GM10266 (cell line): ENCODE results near the gene C1orf174.

Experiments used
- DNase-seq: peaks from one replicate; pipeline ENCODE4 v3.0.0; 2012; ENCODE audit errors: extremely low spot score
- TF ChIP-seq, protein P1 (sequence below): IDR thresholded peaks from 2 replicates; pipeline ENCODE4 v1.5.1; 2012; ENCODE audit warnings: mild to moderate bottlenecking, low read depth; ENCODE audit not compliant: control insufficient read depth, insufficient read depth; ENCODE audit errors: missing control alignments

The C1orf174 gene

DNA sequence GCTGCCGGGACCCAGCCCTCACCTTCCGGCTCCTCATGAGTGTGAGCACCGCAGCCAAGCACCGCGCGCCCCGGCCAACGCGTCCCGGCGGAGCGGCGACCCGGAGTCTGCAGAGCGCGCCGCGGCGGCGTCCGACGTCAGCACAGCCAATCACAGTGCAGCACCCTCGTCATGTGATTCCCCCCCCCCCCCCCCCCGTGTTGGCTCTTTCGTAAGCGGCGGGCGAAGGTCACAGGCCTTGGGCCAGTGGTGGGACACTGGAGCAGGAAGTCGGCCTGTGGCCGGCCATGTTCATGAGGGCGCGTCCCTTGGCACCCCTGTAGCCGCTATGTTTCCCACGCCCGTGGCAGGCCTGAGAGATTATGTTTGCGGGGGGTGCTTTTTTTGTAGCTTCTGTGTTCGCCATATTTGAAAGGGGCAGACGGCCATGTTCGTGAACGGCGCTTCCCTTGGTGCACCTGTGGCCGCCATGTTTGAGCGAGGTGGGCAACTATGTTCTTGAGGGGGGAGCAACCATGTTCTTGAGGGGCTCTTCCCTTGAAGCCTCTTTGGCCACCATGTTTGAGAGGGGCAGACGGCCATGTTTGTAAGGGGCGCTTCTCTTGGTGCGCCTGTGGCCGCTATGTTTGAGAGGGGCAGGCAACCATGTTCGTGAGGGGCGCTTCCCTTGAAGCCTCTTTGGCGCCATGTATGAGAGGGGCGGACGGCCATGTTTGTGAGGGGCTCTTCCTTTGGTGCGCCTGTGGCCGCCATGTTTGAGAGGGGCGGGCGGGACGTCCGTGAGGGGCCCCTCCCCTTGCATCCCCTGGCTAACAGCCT, at the start of gene C1orf174:
TSS of gene C1orf174 (minus strand) at position 123 of the 819 bp plus-strand sequence. CDS start at position 37, 86 bp downstream.
- DNase-seq, result peak; percentile 94
- TF ChIP-seq, protein P1, sequence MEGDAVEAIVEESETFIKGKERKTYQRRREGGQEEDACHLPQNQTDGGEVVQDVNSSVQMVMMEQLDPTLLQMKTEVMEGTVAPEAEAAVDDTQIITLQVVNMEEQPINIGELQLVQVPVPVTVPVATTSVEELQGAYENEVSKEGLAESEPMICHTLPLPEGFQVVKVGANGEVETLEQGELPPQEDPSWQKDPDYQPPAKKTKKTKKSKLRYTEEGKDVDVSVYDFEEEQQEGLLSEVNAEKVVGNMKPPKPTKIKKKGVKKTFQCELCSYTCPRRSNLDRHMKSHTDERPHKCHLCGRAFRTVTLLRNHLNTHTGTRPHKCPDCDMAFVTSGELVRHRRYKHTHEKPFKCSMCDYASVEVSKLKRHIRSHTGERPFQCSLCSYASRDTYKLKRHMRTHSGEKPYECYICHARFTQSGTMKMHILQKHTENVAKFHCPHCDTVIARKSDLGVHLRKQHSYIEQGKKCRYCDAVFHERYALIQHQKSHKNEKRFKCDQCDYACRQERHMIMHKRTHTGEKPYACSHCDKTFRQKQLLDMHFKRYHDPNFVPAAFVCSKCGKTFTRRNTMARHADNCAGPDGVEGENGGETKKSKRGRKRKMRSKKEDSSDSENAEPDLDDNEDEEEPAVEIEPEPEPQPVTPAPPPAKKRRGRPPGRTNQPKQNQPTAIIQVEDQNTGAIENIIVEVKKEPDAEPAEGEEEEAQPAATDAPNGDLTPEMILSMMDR, result no peak

DNA sequence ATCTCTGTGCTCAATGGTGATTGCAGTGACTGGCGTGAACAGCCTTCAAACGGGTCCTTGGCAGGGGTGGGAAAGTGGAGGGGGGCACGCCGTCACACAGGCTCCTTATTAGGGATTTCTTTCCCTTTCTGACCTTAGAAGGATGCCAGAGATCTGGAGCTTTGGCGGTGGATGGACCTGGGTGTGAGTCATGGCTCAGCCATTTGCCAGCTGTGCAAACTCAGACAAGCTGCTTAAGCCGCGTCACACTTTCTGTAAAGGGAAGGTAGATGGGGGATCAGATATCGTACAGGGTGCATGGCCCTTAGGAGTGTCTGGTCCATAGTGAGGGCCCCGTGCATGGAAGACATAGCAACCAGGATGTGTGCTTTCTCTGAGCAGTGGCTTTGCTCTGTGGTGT, 48.3 kb upstream of the C1orf174 start:
- DNase-seq, result no peak
- TF ChIP-seq, protein P1, result no peak

DNA sequence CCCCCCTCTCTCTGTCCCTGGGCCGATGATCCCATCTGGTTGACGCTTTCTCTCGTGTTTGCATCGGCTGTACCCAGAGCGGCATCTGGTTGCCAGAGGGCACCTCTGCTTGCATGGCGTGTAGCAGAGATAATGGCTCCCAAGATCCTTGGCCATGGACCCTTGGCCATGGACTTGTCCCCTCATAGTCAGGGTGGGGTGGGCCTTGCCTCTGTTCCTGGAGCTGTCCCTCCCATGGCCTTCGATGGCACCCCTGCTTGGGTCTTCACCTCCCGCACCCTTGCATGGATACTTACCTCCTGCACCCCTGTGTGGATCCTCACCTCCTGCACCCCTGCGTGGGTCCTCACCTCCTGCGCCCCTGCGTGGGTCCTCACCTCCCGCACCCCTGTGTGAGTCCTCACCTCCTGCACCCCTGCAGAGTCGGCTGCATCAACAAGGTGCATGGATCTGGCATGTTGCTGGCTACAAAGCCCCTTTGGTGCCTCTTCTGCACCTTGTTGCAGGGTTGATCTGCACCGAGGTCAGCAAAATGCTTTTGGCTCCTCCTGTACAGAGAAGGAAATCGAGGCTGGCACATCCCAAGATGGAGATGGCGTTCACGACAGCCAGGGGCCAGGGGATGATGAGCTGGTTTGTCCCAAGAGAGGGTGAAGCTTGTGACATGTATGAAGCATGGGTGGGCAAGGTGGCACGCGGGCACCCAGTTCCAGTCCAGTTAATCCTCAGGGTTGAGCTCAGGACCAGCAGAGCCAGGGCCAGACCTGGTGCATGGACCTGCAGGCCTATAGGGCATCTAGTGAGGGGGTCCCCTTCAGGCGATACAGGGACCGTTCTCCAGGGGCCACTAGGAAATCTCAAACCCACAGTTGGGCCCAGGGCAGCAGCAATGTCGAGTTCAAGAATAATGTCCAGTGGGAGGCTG, 46.1 kb upstream of the C1orf174 start:
- DNase-seq, result no peak
- TF ChIP-seq, protein P1, result no peak

DNA sequence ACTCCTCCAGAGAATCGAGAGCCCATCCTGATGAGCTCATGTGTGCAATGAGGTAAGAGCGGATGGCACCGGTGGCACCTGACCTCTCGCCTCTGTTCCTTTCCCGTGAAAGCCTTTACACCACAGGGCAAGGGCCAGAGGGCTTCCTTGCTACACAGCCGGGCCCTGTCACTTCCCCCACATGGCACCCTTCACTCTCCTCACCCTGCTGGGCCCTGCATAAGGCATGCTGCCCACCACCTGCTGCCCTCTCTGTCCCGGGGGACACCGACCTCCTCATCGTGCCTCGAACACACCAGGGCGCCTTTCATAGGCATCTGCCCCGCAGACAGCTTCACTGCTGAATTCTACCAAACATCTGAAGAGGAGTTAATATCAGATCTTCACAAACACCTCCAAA, 45.1 kb upstream of the C1orf174 start:
- TF ChIP-seq, protein P1, result no peak
- no peak for DNase-seq

DNA sequence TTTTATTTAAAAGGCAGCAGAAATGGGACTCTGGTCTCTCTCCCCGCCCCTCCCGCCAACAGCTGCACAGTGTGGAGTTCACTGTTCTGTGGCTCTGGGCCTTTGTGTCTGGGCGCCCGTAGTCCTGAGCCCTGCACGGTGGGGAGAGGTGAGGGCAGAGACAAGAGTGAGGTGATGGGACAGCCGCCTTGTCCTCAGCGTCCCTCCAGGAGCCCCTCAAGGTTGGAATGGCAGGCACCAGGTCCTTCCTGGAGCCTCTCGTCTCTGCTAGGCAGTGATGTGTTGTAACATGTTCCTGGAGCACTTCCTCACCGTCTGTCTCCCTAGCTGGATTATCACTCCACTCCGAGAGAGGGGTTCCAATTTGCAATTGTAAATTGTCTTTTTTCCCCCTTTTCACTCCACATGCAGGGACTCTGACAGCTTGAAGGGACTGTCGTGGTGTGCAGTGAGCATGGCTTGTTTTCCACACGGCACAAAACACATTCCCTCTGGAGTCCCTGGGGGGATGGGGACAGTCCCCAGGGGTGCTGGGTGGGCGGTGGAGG, 44.6 kb upstream of the C1orf174 start:
- TF ChIP-seq, protein P1, result no peak
- no peak for DNase-seq

DNA sequence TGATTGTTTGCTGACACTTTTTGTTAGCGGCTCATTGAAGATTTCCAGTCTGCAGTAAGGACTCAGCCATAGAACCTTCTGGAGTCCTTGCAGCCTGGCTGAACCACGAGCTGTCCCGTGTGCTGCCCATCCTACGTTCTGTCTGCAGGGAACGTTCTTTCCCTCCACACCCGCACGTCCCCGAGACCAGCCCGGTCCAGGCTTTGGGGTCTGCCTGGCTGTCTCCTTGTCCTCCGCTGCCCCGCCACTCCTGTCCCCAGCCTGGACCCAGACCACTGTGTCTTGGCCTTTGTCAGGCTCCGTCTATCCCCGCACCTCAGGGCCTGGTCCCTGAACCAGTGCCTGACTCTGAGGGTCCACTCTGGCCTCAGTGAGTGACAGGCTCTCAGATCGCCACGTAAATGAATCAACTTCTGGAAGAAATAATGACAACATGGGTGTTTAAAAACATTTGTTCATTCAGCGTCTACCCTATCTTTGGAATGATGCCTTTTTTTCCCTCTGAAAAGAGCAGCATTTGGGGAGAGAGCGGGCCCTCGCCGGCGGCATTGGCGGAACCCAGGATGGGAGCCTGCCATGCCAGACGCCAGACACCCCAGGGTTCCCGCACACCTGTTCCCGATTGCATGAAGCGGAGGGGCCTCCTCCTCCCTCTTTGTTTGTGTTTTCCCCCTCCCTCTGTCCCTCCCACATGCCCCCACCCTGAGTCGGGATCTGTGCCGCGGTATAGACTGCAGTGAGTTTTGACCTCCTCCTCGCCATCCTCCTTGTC, 43.9 kb upstream of the C1orf174 start:
- no peak for DNase-seq
- TF ChIP-seq, protein P1, result no peak
